Omental fat pad (tissue), 4 donors: ENCODE data around the gene PHEX. TPM values are rescaled to one million over a fixed set of nuclear protein-coding genes. Genes with fewer than 3 reads are reported as not detected.

Experiments used
- ATAC-seq: fragments of 150-250 bp; one replicate; pipeline ENCODE4 v1.9.1; 2016; ENCODE audit warnings: mild to moderate bottlenecking, moderate library complexity; ENCODE audit not compliant: low FRiP score
- DNase-seq: peaks from one replicate; pipeline ENCODE4 v3.0.0-alpha.2; 2019; ENCODE audit warnings: low spot score
- total RNA-seq, 4 donors: library from RNA; depleted of rRNA; stranded (reverse); fragments of >200 nt; gene quantifications; one replicate each; pipeline ENCODE4 v1.1.0, GENCODE V29; 2016
- TF ChIP-seq, protein P1 (sequence below), 3 donors: fragments of 450-650 bp; IDR thresholded peaks; one replicate each; pipeline ENCODE4 v1.5.1; 2016 to 2017; ENCODE audit warnings: antibody characterized with exemption in 3 of 3, mild to moderate bottlenecking in 3 of 3, moderate library complexity in 2 of 3

The PHEX gene
- total RNA-seq, 4 donors from 2014 or later = 0.06 to 0.24 (median 0.09) TPM; not detected in 1

DNA sequence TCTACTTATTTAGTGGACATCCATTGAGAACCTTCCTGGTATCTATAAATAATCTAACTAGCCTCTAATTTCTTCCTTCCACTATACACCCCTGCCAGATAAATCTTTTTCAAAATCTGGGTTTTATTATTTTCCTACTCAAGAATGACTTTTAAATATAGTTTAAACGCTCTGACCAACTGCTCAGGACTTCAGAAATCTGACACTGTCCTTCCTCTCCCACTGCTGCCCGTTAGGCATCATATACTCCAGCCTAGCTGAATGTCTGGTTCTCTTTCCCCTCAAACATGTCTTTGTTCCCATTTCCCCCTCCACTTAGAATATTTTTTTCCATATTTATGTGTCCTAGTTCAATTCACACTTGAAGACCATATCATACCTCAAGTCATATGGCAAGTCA is 205.4 kb downstream of the PHEX start:
- ATAC-seq = no peak
- no peak for DNase-seq
- TF ChIP-seq, protein P1, sequence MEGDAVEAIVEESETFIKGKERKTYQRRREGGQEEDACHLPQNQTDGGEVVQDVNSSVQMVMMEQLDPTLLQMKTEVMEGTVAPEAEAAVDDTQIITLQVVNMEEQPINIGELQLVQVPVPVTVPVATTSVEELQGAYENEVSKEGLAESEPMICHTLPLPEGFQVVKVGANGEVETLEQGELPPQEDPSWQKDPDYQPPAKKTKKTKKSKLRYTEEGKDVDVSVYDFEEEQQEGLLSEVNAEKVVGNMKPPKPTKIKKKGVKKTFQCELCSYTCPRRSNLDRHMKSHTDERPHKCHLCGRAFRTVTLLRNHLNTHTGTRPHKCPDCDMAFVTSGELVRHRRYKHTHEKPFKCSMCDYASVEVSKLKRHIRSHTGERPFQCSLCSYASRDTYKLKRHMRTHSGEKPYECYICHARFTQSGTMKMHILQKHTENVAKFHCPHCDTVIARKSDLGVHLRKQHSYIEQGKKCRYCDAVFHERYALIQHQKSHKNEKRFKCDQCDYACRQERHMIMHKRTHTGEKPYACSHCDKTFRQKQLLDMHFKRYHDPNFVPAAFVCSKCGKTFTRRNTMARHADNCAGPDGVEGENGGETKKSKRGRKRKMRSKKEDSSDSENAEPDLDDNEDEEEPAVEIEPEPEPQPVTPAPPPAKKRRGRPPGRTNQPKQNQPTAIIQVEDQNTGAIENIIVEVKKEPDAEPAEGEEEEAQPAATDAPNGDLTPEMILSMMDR (IDR thresholded peaks at IDR 0.05) = no peak

DNA sequence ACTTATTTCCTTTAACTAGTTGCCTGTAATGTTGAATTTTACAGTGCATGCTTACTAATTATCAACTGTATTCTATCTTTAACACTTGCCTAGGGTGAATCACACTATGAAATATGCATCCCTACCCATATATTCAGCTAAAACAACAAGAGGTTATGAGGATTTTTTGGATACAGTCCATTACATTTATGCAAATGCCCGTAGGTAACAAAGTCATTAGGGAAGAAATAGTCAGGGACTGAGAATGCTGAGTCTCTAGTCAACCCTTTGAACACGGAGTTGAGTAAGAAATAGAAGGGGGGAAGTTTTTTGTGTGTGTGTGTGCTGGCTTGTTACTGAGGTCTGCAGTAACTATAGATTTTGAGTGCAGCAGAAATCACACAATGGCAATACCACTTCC is 214.5 kb downstream of the PHEX start:
- TF ChIP-seq, protein P1 (IDR thresholded peaks at IDR 0.05) = no peak
- ATAC-seq (no peak), DNase-seq (no peak)

DNA sequence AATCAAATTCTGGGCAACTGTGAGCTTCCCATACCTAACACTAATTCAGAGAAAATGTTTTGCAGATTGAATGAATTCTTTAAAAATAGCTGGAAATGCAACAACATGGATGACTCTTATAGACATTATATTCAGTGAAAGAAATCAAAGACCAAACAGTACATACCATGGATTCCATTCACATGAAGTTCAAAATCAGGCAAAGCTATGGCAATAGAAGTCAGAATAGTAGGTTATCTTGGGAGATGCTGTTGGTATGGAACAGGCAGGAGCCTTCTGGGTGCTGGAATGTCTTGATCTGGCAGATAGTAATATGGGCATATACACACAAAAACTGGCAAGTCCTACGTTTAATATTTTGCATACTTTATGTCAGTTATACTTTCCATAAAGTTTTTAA is 215.0 kb downstream of the PHEX start:
- TF ChIP-seq, protein P1 (IDR thresholded peaks at IDR 0.05) = no peak
- ATAC-seq (no peak), DNase-seq (no peak)

DNA sequence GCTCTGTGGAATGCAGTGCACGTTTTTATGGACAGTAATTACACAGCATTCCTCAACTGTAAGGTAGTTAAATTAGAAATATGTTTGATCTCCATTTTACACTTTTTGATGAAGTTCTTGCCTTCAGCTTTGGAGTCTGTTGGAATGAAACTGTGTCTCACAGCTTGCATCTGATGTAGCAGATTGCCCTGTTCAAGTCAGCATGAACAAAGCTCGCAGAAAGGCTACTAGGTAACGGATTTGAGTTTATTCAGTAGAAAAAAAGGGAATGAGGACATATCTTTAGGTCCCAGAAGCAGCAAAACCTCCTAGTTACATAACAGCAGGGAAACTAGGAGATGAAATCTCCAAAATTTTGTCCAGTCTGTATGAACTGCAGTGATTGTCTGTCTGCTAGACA is 216.3 kb downstream of the PHEX start:
- DNase-seq (no peak), ATAC-seq (no peak)
- TF ChIP-seq, protein P1 (IDR thresholded peaks at IDR 0.05) = no peak

DNA sequence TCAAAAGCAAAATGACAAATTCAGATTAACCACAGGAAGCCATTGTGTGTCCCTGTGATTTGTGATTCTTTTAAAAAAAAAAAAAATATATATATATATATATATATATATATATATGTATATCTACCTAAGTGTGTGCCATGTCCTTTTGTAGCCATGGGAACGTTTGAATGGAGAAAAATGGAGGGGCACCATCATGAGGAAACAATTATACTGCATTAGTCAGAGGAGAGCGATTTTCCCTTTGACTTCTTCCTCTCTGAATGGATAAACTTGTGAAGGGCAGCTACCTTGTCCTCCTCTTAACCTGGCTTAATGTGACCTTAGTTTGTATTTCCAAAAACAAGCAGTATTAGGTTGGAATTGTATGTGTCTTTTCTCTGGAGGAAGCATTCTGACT is 217.2 kb downstream of the PHEX start:
- TF ChIP-seq, protein P1 (IDR thresholded peaks at IDR 0.05) = no peak
- ATAC-seq (no peak), DNase-seq (no peak)

DNA sequence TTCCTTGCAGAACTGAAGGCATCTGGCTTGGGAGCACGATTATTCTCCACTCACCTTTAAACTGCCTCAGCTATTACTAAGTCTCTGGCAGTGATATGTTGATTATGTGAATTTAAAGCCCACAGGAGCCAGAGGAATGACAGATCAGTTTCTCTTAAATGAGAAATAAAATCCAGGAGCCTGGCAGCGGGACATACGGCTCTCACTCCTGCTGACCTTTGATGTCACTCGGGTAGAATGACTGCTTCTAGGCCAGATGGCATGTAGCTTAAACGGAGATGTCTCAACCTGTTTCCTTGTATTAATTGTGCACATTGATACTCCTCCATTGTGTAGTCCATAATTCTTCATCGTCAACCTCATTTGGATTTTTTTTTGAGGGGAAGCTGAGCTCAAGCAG is 236.6 kb downstream of the PHEX start:
- no peak for ATAC-seq
- no peak for DNase-seq
- TF ChIP-seq, protein P1 (IDR thresholded peaks at IDR 0.05) = no peak

DNA sequence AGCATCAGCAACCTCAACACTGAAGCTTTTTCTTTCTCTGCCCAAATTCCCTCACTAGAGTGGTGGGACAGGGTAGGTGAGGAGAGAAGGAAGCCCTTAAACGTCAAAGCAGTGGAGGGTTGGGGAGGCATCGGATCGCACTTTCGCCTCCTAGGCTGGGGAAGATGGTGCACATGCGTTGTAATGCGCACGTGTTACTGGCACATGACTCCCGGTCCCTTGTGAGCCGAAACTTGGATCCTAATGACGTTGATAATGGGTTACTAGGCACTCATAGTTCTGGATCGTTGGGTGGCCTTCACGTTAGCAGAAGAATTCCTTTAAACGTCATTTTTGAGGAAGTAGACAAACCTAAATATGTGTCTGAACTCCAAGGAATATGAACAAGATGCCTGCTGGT is 240.5 kb downstream of the PHEX start, which contains the start of gene CBLL2:
Gene CBLL2 (plus strand): TSS at position 301 of the 400 bp plus-strand sequence. CDS start 79 bp downstream, at position 380.
- ATAC-seq (no peak), DNase-seq (no peak)
- TF ChIP-seq, protein P1 (IDR thresholded peaks at IDR 0.05) = no peak
